Subcutaneous abdominal adipose tissue (tissue), 5 donors: ENCODE measurements around the gene PRELP.

Experiments used
- H3K27ac ChIP-seq: one replicate; pipeline ENCODE4 v1.7.0; 2013; ENCODE audit warnings: low read depth, mild to moderate bottlenecking, inconsistent platforms, low read length, moderate library complexity
- H3K27me3 ChIP-seq, 5 donors: one replicate each; pipeline ENCODE4 v1.7.0; 2013; ENCODE audit warnings: low read length in 5 of 5, inconsistent platforms in 1 of 5; ENCODE audit not compliant: control insufficient read depth in 5 of 5, insufficient read depth in 4 of 5
- H3K36me3 ChIP-seq, 5 donors: one replicate each; pipeline ENCODE4 v1.7.0; 2013; ENCODE audit warnings: low read length in 5 of 5; ENCODE audit not compliant: control insufficient read depth in 5 of 5, insufficient read depth in 5 of 5
- H3K4me1 ChIP-seq, 5 donors: one replicate each; pipeline ENCODE4 v1.7.0; 2013; ENCODE audit warnings: low read length in 5 of 5, mild to moderate bottlenecking in 3 of 5, moderate library complexity in 1 of 5; ENCODE audit not compliant: control insufficient read depth in 5 of 5, insufficient read depth in 5 of 5
- H3K4me3 ChIP-seq, 5 donors: one replicate each; pipeline ENCODE4 v1.7.0; 2013; ENCODE audit warnings: low read length in 5 of 5, low read depth in 1 of 5
- H3K9ac ChIP-seq, 5 donors: one replicate each; pipeline ENCODE4 v1.7.0; 2013; ENCODE audit warnings: low read length in 5 of 5, mild to moderate bottlenecking in 4 of 5, moderate library complexity in 3 of 5
- H3K9me3 ChIP-seq, 5 donors: one replicate each; pipeline ENCODE4 v1.7.0; 2013; ENCODE audit warnings: low read length in 5 of 5; ENCODE audit not compliant: control insufficient read depth in 5 of 5
- donor health status: healthy.
- donor health status: healthy.
- donor health status: healthy.
- donor health status: healthy.
- donor health status: healthy.

PRELP gene

DNA sequence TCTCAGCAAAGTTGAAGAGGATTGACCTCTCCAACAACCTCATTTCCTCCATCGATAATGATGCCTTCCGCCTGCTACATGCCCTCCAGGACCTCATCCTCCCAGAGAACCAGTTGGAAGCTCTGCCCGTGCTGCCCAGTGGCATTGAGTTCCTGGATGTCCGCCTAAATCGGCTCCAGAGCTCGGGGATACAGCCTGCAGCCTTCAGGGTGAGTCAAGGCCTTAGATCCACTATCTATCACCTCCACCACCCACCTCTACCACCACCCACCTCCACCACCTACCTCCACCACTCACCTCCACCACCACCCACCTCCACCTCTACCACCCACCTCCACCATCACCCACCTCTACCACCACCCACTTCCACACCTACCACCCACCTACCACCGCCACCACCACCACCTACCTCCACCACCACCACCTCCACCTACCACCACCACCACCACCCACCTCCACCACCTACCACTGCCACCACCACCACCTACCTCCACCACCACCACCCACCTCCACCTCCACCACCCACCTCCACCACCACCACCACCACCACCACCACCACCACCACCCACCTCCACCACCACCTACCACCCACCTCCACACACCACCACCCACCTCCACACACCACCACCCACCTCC, 24.2 kb downstream of the PRELP start:
- Histone ChIP-seq H3K9me3 (no peaks in the 10 kb centered on the region), H3K27ac (no peak overlapping the region), H3K27me3 (no peaks in the 10 kb centered on the region), H3K4me1 (peaks cover 0 to 3% (median under 1%) of the 10 kb centered on the region in 5 donors), H3K4me3 (no peak overlapping the region), H3K36me3 (no peaks in the 10 kb centered on the region), H3K9ac (no peak overlapping the region)

DNA sequence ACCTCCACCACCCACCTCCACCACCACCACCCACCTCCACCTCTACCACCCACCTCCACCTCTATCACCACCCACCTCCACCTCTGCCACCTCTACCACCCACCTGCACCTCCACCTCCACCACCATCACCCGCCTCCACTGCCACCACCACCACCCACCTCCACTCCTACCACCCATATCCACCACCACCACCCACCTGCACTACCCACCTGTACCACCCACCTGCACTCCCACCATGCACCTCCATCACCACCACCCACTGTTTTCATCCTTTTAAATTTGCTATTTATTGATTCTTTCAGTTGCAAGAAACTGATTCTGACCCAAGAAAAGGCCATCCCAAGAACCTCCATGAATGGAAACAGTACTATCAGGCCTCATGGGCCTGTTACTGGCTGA, 24.7 kb downstream of the PRELP start:
- Histone ChIP-seq H3K36me3 (no peaks in the 10 kb centered on the region), H3K27me3 (no peaks in the 10 kb centered on the region), H3K4me3 (no peak overlapping the region), H3K9me3 (no peaks in the 10 kb centered on the region), H3K4me1 (peaks cover 0 to 6% (median 3%) of the 10 kb centered on the region in 5 donors), H3K27ac (no peak overlapping the region), H3K9ac (no peak overlapping the region)

- peaks cover 8 to 32% (median 26%) of the 10 kb centered on the region in 5 donors for H3K4me1 ChIP-seq
- H3K27ac ChIP-seq, result no peak overlapping the region
- H3K9ac ChIP-seq, result no peak overlapping the region
- H3K27me3 ChIP-seq, result no peaks in the 10 kb centered on the region
- no peaks in the 10 kb centered on the region for H3K36me3 ChIP-seq
- H3K9me3 ChIP-seq, result no peaks in the 10 kb centered on the region
- no peak overlapping the region for H3K4me3 ChIP-seq
Observed at GRCh38 chr1:203503836-203504235, 28.2 kb downstream of the PRELP start.

- H3K4me1 ChIP-seq, result peaks cover 8 to 40% (median 30%) of the 10 kb centered on the region in 5 donors
- H3K36me3 ChIP-seq, result no peaks in the 10 kb centered on the region
- no peak overlapping the region for H3K9ac ChIP-seq
- no peak overlapping the region for H3K4me3 ChIP-seq
- no peak overlapping the region for H3K27ac ChIP-seq
- H3K9me3 ChIP-seq, result no peaks in the 10 kb centered on the region
- H3K27me3 ChIP-seq, result no peaks in the 10 kb centered on the region
Observed at GRCh38 chr1:203504400-203505250, 29.0 kb downstream of the PRELP start.

- no peaks in the 10 kb centered on the region for H3K27me3 ChIP-seq
- H3K9ac ChIP-seq, result no peak overlapping the region
- H3K27ac ChIP-seq, result no peak overlapping the region
- H3K9me3 ChIP-seq, result no peaks in the 10 kb centered on the region
- H3K4me1 ChIP-seq, result peaks cover 8 to 48% (median 30%) of the 10 kb centered on the region in 5 donors
- no peaks in the 10 kb centered on the region for H3K36me3 ChIP-seq
- H3K4me3 ChIP-seq, result no peak overlapping the region
Observed at GRCh38 chr1:203505526-203506204, 30.1 kb downstream of the PRELP start.

- Histone ChIP-seq H3K4me3 (no peak overlapping the region), H3K4me1 (peaks cover 9 to 62% (median 39%) of the 10 kb centered on the region in 5 donors), H3K27ac (peak overlapping the region; percentile 76), H3K9ac (peak overlapping the region in 1 of 5 donors; percentile 16), H3K9me3 (no peaks in the 10 kb centered on the region), H3K36me3 (no peaks in the 10 kb centered on the region), H3K27me3 (no peaks in the 10 kb centered on the region)
Observed at GRCh38 chr1:203506858-203507626, 31.4 kb downstream of the PRELP start.

DNA sequence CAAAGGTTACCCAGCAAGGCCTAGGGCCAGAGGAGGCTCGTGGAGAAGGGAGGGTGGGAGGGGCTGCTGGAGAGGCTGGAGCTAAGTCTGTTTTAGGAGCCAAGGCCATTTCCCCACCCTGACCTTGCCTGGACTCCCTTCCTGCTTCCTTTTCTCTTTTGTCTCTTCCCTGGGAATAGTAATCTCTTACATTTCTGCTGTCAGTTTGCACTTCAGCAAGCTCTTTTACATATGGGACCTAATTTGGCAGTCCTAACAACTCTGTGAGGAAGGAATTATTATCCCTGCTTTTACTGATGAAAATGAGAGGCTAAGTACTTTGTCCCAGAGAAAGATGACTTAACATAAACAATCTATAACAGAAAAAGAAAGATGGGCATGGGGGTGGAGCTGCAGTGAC, 32.2 kb downstream of the PRELP start:
- peak overlapping the region; percentile 76 for H3K27ac ChIP-seq

DNA sequence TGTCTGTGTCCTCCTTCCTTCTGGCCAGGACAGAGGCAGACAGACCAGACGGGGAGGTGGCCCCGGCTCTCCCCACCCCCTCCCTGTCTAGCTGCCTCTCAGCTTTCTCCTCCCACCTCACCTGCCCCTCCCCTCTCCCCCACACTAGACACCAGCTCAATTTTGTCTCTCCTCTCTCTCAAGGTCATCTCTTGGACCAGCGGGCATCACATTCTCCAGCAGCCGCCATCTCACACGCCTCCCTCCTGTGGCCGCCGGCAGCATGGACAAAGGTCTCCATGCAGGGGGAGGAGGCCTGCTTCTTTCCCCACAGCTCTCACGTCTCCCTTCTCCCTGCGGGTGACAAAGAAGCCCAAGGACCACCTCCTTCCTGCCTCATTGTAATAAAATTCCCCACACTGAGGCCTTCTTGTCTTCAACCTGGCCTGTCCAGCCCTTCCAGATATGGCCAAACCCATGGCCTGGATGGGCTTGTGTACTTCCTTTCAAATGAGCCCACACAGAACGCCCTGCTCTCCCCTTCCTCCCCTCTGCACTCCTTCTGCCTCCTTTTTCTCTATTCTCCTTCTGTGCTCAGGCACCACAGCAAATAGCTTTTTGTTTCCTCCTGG, 33.0 kb downstream of the PRELP start:
- Histone ChIP-seq H3K36me3 (no peaks in the 10 kb centered on the region), H3K4me1 (peaks cover 15 to 77% (median 54%) of the 10 kb centered on the region in 5 donors), H3K27ac (peak overlapping the region; percentile 76)

More for the DNA sequence above, 32.2 kb downstream of the PRELP start:
- Histone ChIP-seq H3K36me3 (no peaks in the 10 kb centered on the region), H3K4me1 (peaks cover 12 to 69% (median 46%) of the 10 kb centered on the region in 5 donors), H3K4me3 (no peak overlapping the region), H3K27me3 (no peaks in the 10 kb centered on the region), H3K9me3 (no peaks in the 10 kb centered on the region), H3K9ac (no peak overlapping the region)

GRCh38 chr1:203509135-203509534, 33.5 kb downstream of the PRELP start:
- H3K27ac ChIP-seq, result peak overlapping the region; percentile 76
- H3K4me3 ChIP-seq, result no peak overlapping the region
- H3K9ac ChIP-seq, result peak overlapping the region in 1 of 5 donors; percentile 27
- H3K9me3 ChIP-seq, result no peaks in the 10 kb centered on the region
- H3K4me1 ChIP-seq, result peaks cover 15 to 83% (median 60%) of the 10 kb centered on the region in 5 donors
- no peaks in the 10 kb centered on the region for H3K27me3 ChIP-seq
- H3K36me3 ChIP-seq, result no peaks in the 10 kb centered on the region

More for the DNA sequence above, 33.0 kb downstream of the PRELP start:
- no peaks in the 10 kb centered on the region for H3K9me3 ChIP-seq
- no peaks in the 10 kb centered on the region for H3K27me3 ChIP-seq
- H3K9ac ChIP-seq, result peak overlapping the region in 2 of 5 donors; percentile 27 to 34
- no peak overlapping the region for H3K4me3 ChIP-seq
